Nephron (organoid): Measurements from ENCODE around the gene TRAPPC1.
A peak's percentile ranks its signal among the peaks of the same experiment; 100 is the strongest.
"Not testable (repeated sequence)": the region's sequence is repeated elsewhere in the genome, so short reads cannot be mapped to it uniquely, and the experiment has no call there.

ENCODE experiments used
- H3K27ac Mint-ChIP-seq, 3 experiments: 2 replicates each; pipeline ENCODE4 v1.8.0; 2020; ENCODE audit warnings: mixed read lengths in 3 of 3, mild to moderate bottlenecking in 2 of 3, moderate library complexity in 1 of 3
- H3K27me3 Mint-ChIP-seq: 2 replicates; pipeline ENCODE4 v1.8.0; 2021; ENCODE audit warnings: low read depth, mild to moderate bottlenecking, moderate library complexity, mixed read lengths
- H3K36me3 Mint-ChIP-seq: 2 replicates; pipeline ENCODE4 v1.8.0; 2020; ENCODE audit warnings: low read depth, mixed read lengths
- H3K4me1 Mint-ChIP-seq: 2 replicates; pipeline ENCODE4 v1.8.0; 2020; ENCODE audit warnings: mixed read lengths
- H3K4me3 Mint-ChIP-seq, 3 experiments: 2 replicates each; pipeline ENCODE4 v1.8.0; 2020; ENCODE audit warnings: mild to moderate bottlenecking in 3 of 3, mixed read lengths in 3 of 3, moderate library complexity in 2 of 3
- H3K9me3 Mint-ChIP-seq: 2 replicates; pipeline ENCODE4 v1.8.0; 2020; ENCODE audit warnings: mixed read lengths
- TF ChIP-seq, protein P1 (sequence below), 3 experiments: fragments of 200-600 bp; sonication (generic); IDR thresholded peaks; one replicate each; pipeline ENCODE4 v1.5.0; 2021; ENCODE audit warnings: antibody characterized with exemption in 3 of 3; ENCODE audit not compliant: unreplicated experiment in 3 of 3

TRAPPC1 gene

DNA sequence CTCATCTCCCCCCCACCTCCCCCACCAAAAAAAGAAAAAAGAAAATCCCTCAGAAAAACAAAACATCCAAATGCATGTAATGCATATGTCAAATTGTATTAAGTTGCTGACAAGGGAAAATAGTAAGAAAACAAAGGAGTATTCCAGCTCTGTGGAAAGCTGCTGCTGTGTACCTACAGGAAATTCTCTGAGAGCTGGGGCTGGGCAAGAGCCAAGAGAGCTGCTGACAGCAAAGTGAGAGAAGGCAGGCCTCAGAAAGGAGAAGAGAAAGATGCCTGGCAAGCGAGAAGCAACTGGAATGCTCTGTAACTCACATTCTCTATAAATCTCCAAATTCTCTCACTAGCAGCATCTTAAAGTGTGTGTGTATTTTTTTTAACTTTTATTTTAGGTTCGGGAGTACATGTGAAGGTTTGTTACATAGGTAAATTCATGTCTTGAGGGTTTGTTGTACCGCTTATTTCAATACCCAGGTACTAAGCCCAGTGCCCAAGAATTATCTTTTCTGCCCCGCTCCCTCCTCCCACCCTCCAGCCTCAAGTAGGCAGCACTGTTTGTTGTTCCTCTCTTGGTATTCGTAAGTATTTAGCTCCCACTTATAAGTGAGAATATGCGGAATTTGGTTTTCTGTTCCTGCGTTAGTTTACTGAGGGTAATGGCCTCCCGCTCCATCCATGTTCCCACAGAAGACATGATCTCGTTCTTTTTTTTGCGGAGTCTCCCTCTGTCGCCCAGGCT, 24.7 kb upstream of the TRAPPC1 start:
- Mint-ChIP-seq H3K27ac (peak overlapping the region; percentile 62 to 76 (median 65)), H3K4me3 (no peak overlapping the region), H3K4me1 (peaks cover 9% of the 10 kb centered on the region), H3K9me3 (no peaks in the 10 kb centered on the region), H3K36me3 (peaks cover 2% of the 10 kb centered on the region), H3K27me3 (no peaks in the 10 kb centered on the region)
- TF ChIP-seq, protein P1, sequence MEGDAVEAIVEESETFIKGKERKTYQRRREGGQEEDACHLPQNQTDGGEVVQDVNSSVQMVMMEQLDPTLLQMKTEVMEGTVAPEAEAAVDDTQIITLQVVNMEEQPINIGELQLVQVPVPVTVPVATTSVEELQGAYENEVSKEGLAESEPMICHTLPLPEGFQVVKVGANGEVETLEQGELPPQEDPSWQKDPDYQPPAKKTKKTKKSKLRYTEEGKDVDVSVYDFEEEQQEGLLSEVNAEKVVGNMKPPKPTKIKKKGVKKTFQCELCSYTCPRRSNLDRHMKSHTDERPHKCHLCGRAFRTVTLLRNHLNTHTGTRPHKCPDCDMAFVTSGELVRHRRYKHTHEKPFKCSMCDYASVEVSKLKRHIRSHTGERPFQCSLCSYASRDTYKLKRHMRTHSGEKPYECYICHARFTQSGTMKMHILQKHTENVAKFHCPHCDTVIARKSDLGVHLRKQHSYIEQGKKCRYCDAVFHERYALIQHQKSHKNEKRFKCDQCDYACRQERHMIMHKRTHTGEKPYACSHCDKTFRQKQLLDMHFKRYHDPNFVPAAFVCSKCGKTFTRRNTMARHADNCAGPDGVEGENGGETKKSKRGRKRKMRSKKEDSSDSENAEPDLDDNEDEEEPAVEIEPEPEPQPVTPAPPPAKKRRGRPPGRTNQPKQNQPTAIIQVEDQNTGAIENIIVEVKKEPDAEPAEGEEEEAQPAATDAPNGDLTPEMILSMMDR (IDR thresholded peaks at IDR 0.05; ENCODE audit: unreplicated experiment in 3 of 3): no peak

DNA sequence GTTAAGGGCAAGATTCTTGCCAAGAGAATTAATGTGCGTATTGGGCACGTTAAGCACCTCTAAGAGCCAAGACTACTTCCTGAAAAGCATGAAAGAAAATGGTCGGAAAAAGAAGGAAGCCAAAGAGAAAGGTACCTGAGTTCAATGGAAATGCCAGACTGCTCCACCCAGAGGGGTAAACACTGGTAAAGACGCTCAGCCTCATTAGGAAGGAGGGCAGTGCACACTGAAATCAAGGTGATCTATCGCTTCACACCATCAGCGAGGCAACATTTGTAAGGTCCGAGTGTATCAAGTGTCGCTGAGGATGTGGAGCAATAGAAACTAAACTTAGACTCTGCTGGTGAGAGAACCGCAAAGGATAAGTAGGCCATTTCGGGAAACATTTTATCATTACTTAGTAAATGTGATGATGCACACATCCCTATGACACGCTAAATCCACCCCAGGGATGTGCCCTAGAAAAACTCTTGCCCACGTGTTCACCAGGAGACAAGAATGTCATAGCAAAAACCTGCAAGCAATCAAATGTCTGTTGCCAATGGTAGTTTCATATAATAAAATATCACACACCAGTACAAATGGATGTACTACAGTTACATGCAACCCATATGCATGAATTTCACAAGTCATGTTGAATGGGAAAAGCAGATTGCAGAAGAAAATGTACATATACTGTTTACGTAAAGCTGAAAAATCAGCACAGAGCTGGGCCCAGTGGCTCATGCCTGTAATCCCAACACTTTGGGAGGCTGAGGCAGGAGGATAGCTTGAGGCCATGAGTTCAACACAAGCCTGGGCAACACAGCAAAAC, 23.9 kb upstream of the TRAPPC1 start:
- Mint-ChIP-seq H3K4me1 (peaks cover 9% of the 10 kb centered on the region), H3K27me3 (no peaks in the 10 kb centered on the region), H3K27ac (peak overlapping the region; percentile 62 to 76 (median 65)), H3K4me3 (no peak overlapping the region), H3K9me3 (no peaks in the 10 kb centered on the region), H3K36me3 (peaks cover 3% of the 10 kb centered on the region)
- TF ChIP-seq, protein P1 (IDR thresholded peaks at IDR 0.05; ENCODE audit: unreplicated experiment in 3 of 3): no peak

DNA sequence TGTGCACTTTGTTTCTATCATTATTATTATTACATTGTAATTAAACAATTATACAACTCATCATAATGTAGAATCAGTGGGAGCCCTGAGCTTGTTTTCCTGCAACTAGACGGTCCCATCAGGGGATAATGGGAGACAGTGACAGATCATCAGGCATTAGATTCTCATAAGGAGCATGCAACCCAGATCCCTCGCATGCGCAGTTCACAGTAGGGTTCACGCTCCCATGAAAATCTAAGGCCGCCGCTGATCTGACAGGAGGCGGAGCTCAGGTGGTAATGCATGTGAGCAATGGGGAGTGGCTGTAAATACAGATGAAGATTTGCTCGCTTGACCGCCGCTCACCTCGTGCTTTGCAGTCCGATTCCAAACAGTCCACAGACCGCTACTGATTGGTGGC, 21.5 kb upstream of the TRAPPC1 start:
- not testable (repeated sequence) for H3K27ac Mint-ChIP-seq, H3K9me3 Mint-ChIP-seq, H3K4me1 Mint-ChIP-seq, H3K4me3 Mint-ChIP-seq, H3K27me3 Mint-ChIP-seq
- H3K36me3 Mint-ChIP-seq: peaks cover 27% of the 10 kb centered on the region

DNA sequence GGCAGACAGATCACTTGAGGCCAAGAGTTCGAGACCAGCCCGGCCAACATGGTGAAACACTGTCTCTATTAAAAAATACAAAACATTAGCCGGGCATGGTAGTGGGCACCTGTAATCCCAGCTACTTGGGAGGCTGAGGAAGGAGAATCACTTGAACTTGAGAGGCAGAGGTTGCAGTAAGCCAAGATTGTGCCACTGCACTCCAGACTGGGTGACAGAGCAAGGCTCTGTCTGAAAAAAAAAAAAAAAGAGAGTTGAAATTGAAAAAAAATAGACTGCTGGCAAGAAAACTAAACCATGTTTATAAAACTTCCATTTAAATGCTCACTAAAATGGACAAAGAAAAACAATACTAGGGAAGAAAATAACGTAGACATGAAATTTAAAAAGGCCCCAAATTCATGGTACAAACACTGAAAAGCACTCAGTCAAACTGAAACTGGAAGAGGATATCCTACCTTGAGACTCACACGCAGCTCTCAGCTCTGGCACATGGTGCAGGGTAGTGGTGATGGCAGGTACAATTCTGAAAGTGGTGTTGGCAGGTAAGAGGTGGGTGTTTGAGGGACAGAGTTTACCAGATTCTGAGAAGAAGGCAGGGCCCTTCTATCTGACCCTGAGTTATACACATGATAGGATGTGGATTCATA, 19.5 kb upstream of the TRAPPC1 start:
- Mint-ChIP-seq H3K9me3 (no peaks in the 10 kb centered on the region), H3K4me1 (peaks cover 6% of the 10 kb centered on the region), H3K27me3 (no peaks in the 10 kb centered on the region), H3K36me3 (peaks cover 43% of the 10 kb centered on the region), H3K4me3 (no peak overlapping the region), H3K27ac (no peak overlapping the region)
- TF ChIP-seq, protein P1 (IDR thresholded peaks at IDR 0.05; ENCODE audit: unreplicated experiment in 3 of 3): no peak

DNA sequence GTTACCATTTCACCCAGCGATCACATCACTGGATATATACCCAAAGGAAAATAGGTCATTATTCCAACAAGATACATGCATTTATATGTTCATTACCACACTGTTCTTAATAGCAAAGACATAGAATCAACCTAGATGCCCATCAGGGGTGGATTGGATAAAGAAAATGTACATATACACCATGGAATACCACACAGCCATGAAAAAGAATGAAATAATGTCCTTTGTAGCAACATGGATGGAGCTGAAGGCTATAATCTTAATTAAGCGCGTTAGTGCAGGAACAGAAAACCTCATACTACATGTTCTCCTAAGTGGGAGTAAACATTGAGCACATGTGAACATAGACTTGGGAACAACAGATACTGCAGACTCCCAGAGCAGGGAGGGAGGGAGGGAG, 18.8 kb upstream of the TRAPPC1 start:
- Mint-ChIP-seq H3K4me1 (no peaks in the 10 kb centered on the region), H3K9me3 (no peaks in the 10 kb centered on the region), H3K27ac (no peak overlapping the region), H3K36me3 (peaks cover 48% of the 10 kb centered on the region), H3K4me3 (no peak overlapping the region), H3K27me3 (no peaks in the 10 kb centered on the region)
- TF ChIP-seq, protein P1 (IDR thresholded peaks at IDR 0.05; ENCODE audit: unreplicated experiment in 3 of 3): no peak

DNA sequence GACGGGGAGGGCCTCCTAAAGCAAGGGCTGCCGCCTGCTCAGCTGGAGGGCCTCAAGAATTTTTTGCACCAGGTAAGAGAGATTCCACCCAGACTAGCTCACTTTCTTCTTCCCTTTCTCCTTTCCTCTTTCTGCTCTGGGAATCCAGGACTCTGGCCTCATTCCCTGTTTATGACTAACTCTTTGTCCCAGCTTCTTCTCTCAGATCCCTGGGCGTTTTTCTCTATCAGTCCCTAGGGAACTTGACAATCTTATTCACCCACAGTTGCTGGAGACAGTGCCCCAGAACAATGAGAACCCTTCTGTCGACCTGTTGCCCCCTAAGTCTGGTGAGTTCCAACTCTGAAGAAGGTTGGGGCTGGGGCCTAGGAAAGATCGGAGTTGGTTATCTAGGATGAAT, 15.9 kb upstream of the TRAPPC1 start:
- Mint-ChIP-seq H3K4me1 (peaks cover 5% of the 10 kb centered on the region), H3K27me3 (no peaks in the 10 kb centered on the region), H3K4me3 (no peak overlapping the region)

More for the DNA sequence above, 15.9 kb upstream of the TRAPPC1 start:
- TF ChIP-seq, protein P1 (IDR thresholded peaks at IDR 0.05; ENCODE audit: unreplicated experiment in 3 of 3): no peak
- Mint-ChIP-seq H3K36me3 (peaks cover 73% of the 10 kb centered on the region), H3K9me3 (no peaks in the 10 kb centered on the region), H3K27ac (no peak overlapping the region)
